ENCODE measurements around the gene TMEM125. TPM values are rescaled to one million over a fixed set of nuclear protein-coding genes. Genes with fewer than 3 reads are reported as not detected.
A peak's percentile ranks its signal among the peaks of the same experiment; 100 is the strongest.

TMEM125 gene
- total and polyA plus RNA-seq, 2 experiments from 2014 or later: not detected

GRCh38 chr1:43232482-43232881, 37.3 kb upstream of the TMEM125 start:
- Histone ChIP-seq H3K36me3 (ENCODE audit: low read depth) (no peaks in the 10 kb centered on the region), H3K9me2 (ENCODE audit: insufficient read depth) (no peaks in the 10 kb centered on the region), H3K4me2 (ENCODE audit: unreplicated experiment) (peak overlapping the region; percentile 69), H3K9me3 (ENCODE audit: low read depth) (no peaks in the 10 kb centered on the region), H3K27ac (peak overlapping the region; percentile 33; the same call in 1 of the 2 replicates), H3K79me2 (ENCODE audit: insufficient read depth) (no peaks in the 10 kb centered on the region), H3K9ac (no peak overlapping the region), H3K4me1 (ENCODE audit: insufficient read depth) (peaks cover 13% of the 10 kb centered on the region), H3K4me3 (peak overlapping the region; percentile 32; the same call in 1 of the 2 replicates), H3K27me3 (replicated peaks; ENCODE audit: insufficient read depth) (no peaks in the 10 kb centered on the region), H3F3A (ENCODE audit: insufficient read depth) (0 out of 2 replicates have a peak, but pooled peaks cover 8% of the 10 kb centered on the region), H2AFZ (peak overlapping the region; percentile 81), H4K20me1 (ENCODE audit: insufficient read depth) (no peaks in the 10 kb centered on the region)
- DNase-seq: peak; percentile 30
- TF ChIP-seq EZH2phosphoT487 (IDR thresholded peaks at IDR 0.05; ENCODE audit: insufficient read depth, low read depth) (no peak), EZH2 (IDR thresholded peaks at IDR 0.05; ENCODE audit: insufficient read depth, poor library complexity, severe bottlenecking) (no peak)
- in situ Hi-C loops (cut with MboI): loop anchor here (25.0 kb wide), 2 partner anchors 430 to 705 kb away; partner anchors contain the start of genes ARTN, IPO13 and KDM4A
- 27 to 35% methylated on average over 4 of the region's 4 CpGs for WGBS, 2 experiments (ENCODE audit: low coverage in 1 of 2, low lambda C conversion rate in 2 of 2, missing lambda C conversion rate in 2 of 2)

GRCh38 chr1:43233631-43234030, 36.2 kb upstream of the TMEM125 start:
- 74 to 75% methylated on average over 5 of the region's 5 CpGs for WGBS, 2 experiments (ENCODE audit: low coverage in 1 of 2, low lambda C conversion rate in 2 of 2, missing lambda C conversion rate in 2 of 2)

GRCh38 chr1:43234267-43234666, 35.5 kb upstream of the TMEM125 start:
- Histone ChIP-seq H3K9me2 (ENCODE audit: insufficient read depth) (no peaks in the 10 kb centered on the region), H2AFZ (no peak overlapping the region), H4K20me1 (ENCODE audit: insufficient read depth) (no peaks in the 10 kb centered on the region), H3F3A (ENCODE audit: insufficient read depth) (0 out of 2 replicates have a peak, but pooled peaks cover 8% of the 10 kb centered on the region), H3K27ac (no peak overlapping the region), H3K27me3 (replicated peaks; ENCODE audit: insufficient read depth) (no peaks in the 10 kb centered on the region), H3K4me3 (no peak overlapping the region), H3K36me3 (ENCODE audit: low read depth) (no peaks in the 10 kb centered on the region), H3K4me2 (ENCODE audit: unreplicated experiment) (no peak overlapping the region), H3K79me2 (ENCODE audit: insufficient read depth) (no peaks in the 10 kb centered on the region), H3K9me3 (ENCODE audit: low read depth) (no peaks in the 10 kb centered on the region), H3K9ac (no peak overlapping the region), H3K4me1 (ENCODE audit: insufficient read depth) (peaks cover 13% of the 10 kb centered on the region)
- WGBS, 2 experiments (ENCODE audit: low coverage in 1 of 2, low lambda C conversion rate in 2 of 2, missing lambda C conversion rate in 2 of 2): 90 to 91% methylated on average over 17 of the region's 17 CpGs
- TF ChIP-seq EZH2 (IDR thresholded peaks at IDR 0.05; ENCODE audit: insufficient read depth, poor library complexity, severe bottlenecking) (no peak), EZH2phosphoT487 (IDR thresholded peaks at IDR 0.05; ENCODE audit: insufficient read depth, low read depth) (no peak)
- in situ Hi-C loops (cut with MboI): loop anchor here (25.0 kb wide), 2 partner anchors 428 to 703 kb away; partner anchors contain the start of genes ARTN, IPO13 and KDM4A
- no peak for DNase-seq

More at GRCh38 chr1:43233631-43234030, 36.2 kb upstream of the TMEM125 start:
- TF ChIP-seq EZH2 (IDR thresholded peaks at IDR 0.05; ENCODE audit: insufficient read depth, poor library complexity, severe bottlenecking) (no peak), EZH2phosphoT487 (IDR thresholded peaks at IDR 0.05; ENCODE audit: insufficient read depth, low read depth) (no peak)
- Histone ChIP-seq H4K20me1 (ENCODE audit: insufficient read depth) (no peaks in the 10 kb centered on the region), H3K4me1 (ENCODE audit: insufficient read depth) (peaks cover 13% of the 10 kb centered on the region), H3F3A (ENCODE audit: insufficient read depth) (0 out of 2 replicates have a peak, but pooled peaks cover 8% of the 10 kb centered on the region), H2AFZ (no peak overlapping the region), H3K36me3 (ENCODE audit: low read depth) (no peaks in the 10 kb centered on the region), H3K4me3 (no peak overlapping the region), H3K9ac (no peak overlapping the region), H3K27ac (no peak overlapping the region), H3K9me2 (ENCODE audit: insufficient read depth) (no peaks in the 10 kb centered on the region), H3K4me2 (ENCODE audit: unreplicated experiment) (no peak overlapping the region), H3K9me3 (ENCODE audit: low read depth) (no peaks in the 10 kb centered on the region), H3K27me3 (replicated peaks; ENCODE audit: insufficient read depth) (no peaks in the 10 kb centered on the region), H3K79me2 (ENCODE audit: insufficient read depth) (no peaks in the 10 kb centered on the region)
- no peak for DNase-seq
- in situ Hi-C loops (cut with MboI): loop anchor here (25.0 kb wide), 2 partner anchors 429 to 704 kb away; partner anchors contain the start of genes ARTN, IPO13 and KDM4A

- Histone ChIP-seq H4K20me1 (ENCODE audit: insufficient read depth) (no peaks in the 10 kb centered on the region), H3K27me3 (replicated peaks; ENCODE audit: insufficient read depth) (no peaks in the 10 kb centered on the region), H3F3A (ENCODE audit: insufficient read depth) (0 out of 2 replicates have a peak, but pooled peaks cover 8% of the 10 kb centered on the region), H3K4me2 (ENCODE audit: unreplicated experiment) (no peak overlapping the region), H3K4me3 (no peak overlapping the region), H3K4me1 (ENCODE audit: insufficient read depth) (peaks cover 13% of the 10 kb centered on the region), H2AFZ (no peak overlapping the region), H3K27ac (no peak overlapping the region), H3K9me3 (ENCODE audit: low read depth) (no peaks in the 10 kb centered on the region), H3K9me2 (ENCODE audit: insufficient read depth) (no peaks in the 10 kb centered on the region), H3K9ac (no peak overlapping the region), H3K36me3 (ENCODE audit: low read depth) (no peaks in the 10 kb centered on the region), H3K79me2 (ENCODE audit: insufficient read depth) (no peaks in the 10 kb centered on the region)
- 84 to 88% methylated on average over 8 of the region's 8 CpGs for WGBS, 2 experiments (ENCODE audit: low coverage in 1 of 2, low lambda C conversion rate in 2 of 2, missing lambda C conversion rate in 2 of 2)
- no peak for DNase-seq
- in situ Hi-C loops (cut with MboI): loop anchor here (25.0 kb wide), 2 partner anchors 427 to 702 kb away; partner anchors contain the start of genes ARTN, IPO13 and KDM4A
- no peak for TF ChIP-seq EZH2phosphoT487 (IDR thresholded peaks at IDR 0.05; ENCODE audit: insufficient read depth, low read depth)
- no peak for TF ChIP-seq EZH2 (IDR thresholded peaks at IDR 0.05; ENCODE audit: insufficient read depth, poor library complexity, severe bottlenecking)
Measured at GRCh38 chr1:43235040-43235439, 34.7 kb upstream of the TMEM125 start.

All from GM23248 (cell line).